SHP77 treated with DMSO at 0.1 percent for 48 hours (cell line): Measurements from ENCODE around the gene EPHB4.
"Not testable (repeated sequence)": the region's sequence is repeated elsewhere in the genome, so short reads cannot be mapped to it uniquely, and the experiment has no call there.

Source experiments
- DNase-seq: peaks from one replicate; lab custom pipeline; 2025; lab: John Stamatoyannopoulos, UW

The EPHB4 gene

GRCh38 chr7:100822236-100823139 is 4.8 kb downstream of the EPHB4 start:
- DNase-seq, result no peak

- DNase-seq, result no peak
Observed at GRCh38 chr7:100819586-100819985, 7.7 kb downstream of the EPHB4 start.

GRCh38 chr7:100818825-100819224 is 8.5 kb downstream of the EPHB4 start:
- DNase-seq, result no peak

GRCh38 chr7:100818366-100818765 is 9.0 kb downstream of the EPHB4 start:
- no peak for DNase-seq

- DNase-seq, result no peak
Observed at GRCh38 chr7:100817097-100817496, 10.2 kb downstream of the EPHB4 start.

- not testable (repeated sequence) for DNase-seq
Observed at GRCh38 chr7:100816515-100816914, 10.8 kb downstream of the EPHB4 start.

- no peak for DNase-seq
Observed at GRCh38 chr7:100812729-100813128, 14.6 kb downstream of the EPHB4 start.

GRCh38 chr7:100811480-100811879 is 15.8 kb downstream of the EPHB4 start:
- no peak for DNase-seq

- no peak for DNase-seq
Observed at GRCh38 chr7:100808354-100808875, 18.9 kb downstream of the EPHB4 start.

- DNase-seq, result not testable (repeated sequence)
Observed at GRCh38 chr7:100806883-100807282, 20.4 kb downstream of the EPHB4 start.

- no peak for DNase-seq
Observed at GRCh38 chr7:100806276-100806675, 21.0 kb downstream of the EPHB4 start.

GRCh38 chr7:100804681-100805431 is 22.5 kb downstream of the EPHB4 start:
- no peak for DNase-seq

- peak; percentile 75 for DNase-seq
Observed at GRCh38 chr7:100803398-100804161, 23.7 kb downstream of the EPHB4 start.

- no peak for DNase-seq
Observed at GRCh38 chr7:100802951-100803350, 24.4 kb downstream of the EPHB4 start.

GRCh38 chr7:100801833-100802568 is 25.3 kb downstream of the EPHB4 start:
- peak; percentile 11 for DNase-seq

- peak; percentile 8 for DNase-seq
Observed at GRCh38 chr7:100799037-100799896, 28.1 kb downstream of the EPHB4 start.

- no peak for DNase-seq
Observed at GRCh38 chr7:100794741-100795140, 32.6 kb downstream of the EPHB4 start.

- DNase-seq, result no peak
Observed at GRCh38 chr7:100793806-100794660, 33.3 kb downstream of the EPHB4 start.

- no peak for DNase-seq
Observed at GRCh38 chr7:100791881-100792666, 35.2 kb downstream of the EPHB4 start.
